HL-60 (cell line): Measurements from ENCODE around the gene ARHGAP18.
A peak's percentile ranks its signal among the peaks of the same experiment; 100 is the strongest.

Source experiments
- DNase-seq, 2 experiments: peaks; one replicate each; pipeline ENCODE4 v3.0.0-alpha.2; 2010 to 2020; ENCODE audit warnings: low read depth in 1 of 2, low spot score in 1 of 2
- H3K27ac ChIP-seq: fragments of 250-450 bp; sonication (Bioruptor Pico); replicated peaks from 2 replicates; pipeline ENCODE4 v1.5.1; 2020; ENCODE audit warnings: mild to moderate bottlenecking, moderate library complexity
- H3K27me3 ChIP-seq: fragments of 250-450 bp; sonication (Bioruptor Pico); 2 replicates; pipeline ENCODE4 v1.5.1; 2021; ENCODE audit warnings: mild to moderate bottlenecking, moderate library complexity; ENCODE audit not compliant: insufficient read depth, poor library complexity, severe bottlenecking
- H3K4me3 ChIP-seq: replicated peaks from 2 replicates; pipeline ENCODE4 v1.5.1; 2011; ENCODE audit warnings: mild to moderate bottlenecking, control low read depth, low read length; ENCODE audit not compliant: insufficient read depth
- CTCF ChIP-seq: IDR thresholded peaks from one replicate; pipeline ENCODE4 v1.5.1; 2011; ENCODE audit warnings: low read length, control low read depth, inconsistent platforms; ENCODE audit not compliant: insufficient read depth
- GABPA ChIP-seq: IDR thresholded peaks from 2 replicates; pipeline ENCODE4 v1.6.1; 2012; ENCODE audit warnings: low read depth
- POLR2AphosphoS5 ChIP-seq: IDR thresholded peaks from 2 replicates; pipeline ENCODE4 v1.6.1; 2012; ENCODE audit warnings: low read depth
- REST ChIP-seq: IDR thresholded peaks from 2 replicates; pipeline ENCODE4 v1.6.1; 2012; ENCODE audit warnings: low read depth; ENCODE audit not compliant: insufficient replicate concordance
- SPI1 ChIP-seq: IDR thresholded peaks from 2 replicates; pipeline ENCODE4 v1.6.1; 2012; ENCODE audit warnings: low read depth, mild to moderate bottlenecking, borderline replicate concordance

ARHGAP18 gene

GRCh38 chr6:129711271-129711631, 1.3 kb upstream of the ARHGAP18 start:
- TF ChIP-seq CTCF (no peak), POLR2AphosphoS5 (no peak), SPI1 (no peak), GABPA (no peak), REST (no peak)
- Histone ChIP-seq H3K4me3 (no peak overlapping the region), H3K27ac (no peak overlapping the region), H3K27me3 (no peaks in the 10 kb centered on the region)
- no peak for DNase-seq

- TF ChIP-seq REST (no peak), POLR2AphosphoS5 (no peak), SPI1 (no peak), GABPA (no peak), CTCF (no peak)
- Histone ChIP-seq H3K27ac (0 out of 2 replicates have a peak overlapping the region, but pooled peaks have one; percentile 6), H3K4me3 (peak overlapping the region; percentile 64), H3K27me3 (no peaks in the 10 kb centered on the region)
- no peak for DNase-seq
Measured at GRCh38 chr6:129710450-129711270, 683 bp upstream of the ARHGAP18 start.

DNA sequence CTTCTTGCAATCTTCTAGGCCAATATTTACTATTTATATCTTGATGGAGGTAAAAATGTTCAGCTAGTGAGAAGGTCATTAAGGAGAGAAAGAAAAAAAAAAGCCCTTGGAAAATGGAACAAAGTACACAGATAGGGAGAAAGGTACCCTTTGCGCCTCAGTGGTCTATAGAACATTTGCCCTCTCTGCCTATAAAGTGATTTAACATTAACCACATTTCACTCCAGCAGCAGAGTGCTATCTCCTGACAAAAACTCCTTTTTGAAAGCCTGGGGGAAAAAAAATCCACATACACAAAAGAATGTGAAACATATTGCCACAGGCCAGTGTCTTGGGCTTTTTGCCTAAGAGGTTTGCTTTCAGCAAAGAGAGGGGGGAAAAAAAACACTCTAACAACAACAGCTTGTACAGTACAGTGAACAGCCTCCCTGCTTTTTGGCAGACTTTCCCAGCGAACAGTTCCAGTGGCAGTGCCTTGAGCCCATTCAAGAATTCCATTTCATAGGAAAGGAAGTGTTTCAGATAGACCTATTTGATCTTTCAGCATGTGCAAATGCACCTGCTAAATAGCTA, 695 bp downstream of the ARHGAP18 start:
- DNase-seq = no peak
- TF ChIP-seq POLR2AphosphoS5 (no peak), REST (no peak), GABPA (no peak), CTCF (no peak), SPI1 (no peak)
- no peak overlapping the region for H3K27ac ChIP-seq

More for the DNA sequence above, 695 bp downstream of the ARHGAP18 start:
- H3K27me3 ChIP-seq = no peaks in the 10 kb centered on the region
- peak overlapping the region; percentile 64 for H3K4me3 ChIP-seq
